ENCODE results near the gene DHX40.

Gene DHX40

GRCh38 chr17:59607061-59607460, 41.7 kb downstream of the DHX40 start:
- in situ Hi-C loops (cut with MboI; ENCODE audit: low pct_unique_long_range_greater_than_20kb, low sequenced_read_pairs, unreplicated experiment) = no loop called here
- TF ChIP-seq CTCF (IDR thresholded peaks at IDR 0.05; ENCODE audit: extremely low read depth, insufficient read depth, missing control alignments) = no peak

GRCh38 chr17:59607817-59608403, 42.5 kb downstream of the DHX40 start:
- in situ Hi-C loops (cut with MboI; ENCODE audit: low pct_unique_long_range_greater_than_20kb, low sequenced_read_pairs, unreplicated experiment) = no loop called here
- TF ChIP-seq CTCF (IDR thresholded peaks at IDR 0.05; ENCODE audit: extremely low read depth, insufficient read depth, missing control alignments) = peak; percentile 35
- no peak for DNase-seq (ENCODE audit: low spot score)

More at GRCh38 chr17:59607061-59607460, 41.7 kb downstream of the DHX40 start:
- no peak for DNase-seq (ENCODE audit: low spot score)

- in situ Hi-C loops (cut with MboI; ENCODE audit: low pct_unique_long_range_greater_than_20kb, low sequenced_read_pairs, unreplicated experiment) = no loop called here
Observed at GRCh38 chr17:59611503-59611902, 46.1 kb downstream of the DHX40 start.

GRCh38 chr17:59616253-59616920, 51.0 kb downstream of the DHX40 start:
- in situ Hi-C loops (cut with MboI; ENCODE audit: low pct_unique_long_range_greater_than_20kb, low sequenced_read_pairs, unreplicated experiment) = no loop called here
- DNase-seq (ENCODE audit: low spot score) = no peak
- no peak for TF ChIP-seq CTCF (IDR thresholded peaks at IDR 0.05; ENCODE audit: extremely low read depth, insufficient read depth, missing control alignments)

More at GRCh38 chr17:59611503-59611902, 46.1 kb downstream of the DHX40 start:
- TF ChIP-seq CTCF (IDR thresholded peaks at IDR 0.05; ENCODE audit: extremely low read depth, insufficient read depth, missing control alignments) = no peak
- DNase-seq (ENCODE audit: low spot score) = no peak

- in situ Hi-C loops (cut with MboI; ENCODE audit: low pct_unique_long_range_greater_than_20kb, low sequenced_read_pairs, unreplicated experiment) = no loop called here
- DNase-seq (ENCODE audit: low spot score) = peak; percentile 9
- no peak for TF ChIP-seq CTCF (IDR thresholded peaks at IDR 0.05; ENCODE audit: extremely low read depth, insufficient read depth, missing control alignments)
Observed at GRCh38 chr17:59617156-59617732, 51.8 kb downstream of the DHX40 start.

GRCh38 chr17:59619035-59619297, 53.6 kb downstream of the DHX40 start:
- in situ Hi-C loops (cut with MboI; ENCODE audit: low pct_unique_long_range_greater_than_20kb, low sequenced_read_pairs, unreplicated experiment) = no loop called here
- DNase-seq (ENCODE audit: low spot score) = no peak
- no peak for TF ChIP-seq CTCF (IDR thresholded peaks at IDR 0.05; ENCODE audit: extremely low read depth, insufficient read depth, missing control alignments)

Measured in GM13977 (cell line).